ENCODE data around the gene TFAP2E. TPM values are rescaled to one million over a fixed set of nuclear protein-coding genes. Genes with fewer than 3 reads are reported as not detected.

The TFAP2E gene
- total RNA-seq, 1 experiment from 2014 or later, result not detected

DNA sequence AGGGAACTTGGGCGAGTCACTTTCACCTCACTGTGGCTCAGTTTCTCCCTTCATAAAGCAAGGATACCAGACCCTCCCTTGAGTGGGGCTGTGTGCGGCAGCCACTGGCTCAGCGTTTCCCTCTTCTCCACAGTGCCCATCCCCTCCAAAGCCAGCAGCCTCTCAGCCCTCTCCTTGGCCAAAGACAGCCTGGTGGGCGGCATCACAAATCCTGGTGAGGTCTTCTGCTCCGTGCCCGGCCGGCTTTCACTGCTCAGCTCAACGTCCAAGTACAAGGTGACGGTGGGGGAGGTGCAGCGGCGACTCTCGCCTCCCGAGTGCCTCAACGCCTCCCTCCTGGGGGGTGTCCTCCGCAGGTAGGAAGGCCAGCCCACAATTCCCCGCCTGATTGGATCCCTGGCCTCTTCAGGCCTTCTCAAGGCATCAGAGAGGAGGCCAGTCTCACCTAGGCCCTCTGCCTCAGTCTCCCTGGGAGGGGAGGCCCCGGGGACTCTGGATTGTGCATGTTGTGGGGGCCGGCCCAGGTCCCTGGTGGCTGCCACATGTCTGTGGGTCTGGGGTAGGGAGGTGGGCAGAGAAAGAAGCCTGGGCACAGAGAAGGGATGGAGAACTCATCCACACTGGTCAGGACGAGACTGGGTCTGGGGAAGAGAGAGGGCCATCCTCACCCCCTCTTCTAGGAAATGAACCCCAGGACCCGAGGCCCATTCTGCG lies 15.2 kb downstream of the TFAP2E start:
- DNase-seq (ENCODE audit: low spot score), result no peak
- in situ Hi-C loops (cut with HindIII; ENCODE audit: low sequenced_read_pairs), result no loop called here

DNA sequence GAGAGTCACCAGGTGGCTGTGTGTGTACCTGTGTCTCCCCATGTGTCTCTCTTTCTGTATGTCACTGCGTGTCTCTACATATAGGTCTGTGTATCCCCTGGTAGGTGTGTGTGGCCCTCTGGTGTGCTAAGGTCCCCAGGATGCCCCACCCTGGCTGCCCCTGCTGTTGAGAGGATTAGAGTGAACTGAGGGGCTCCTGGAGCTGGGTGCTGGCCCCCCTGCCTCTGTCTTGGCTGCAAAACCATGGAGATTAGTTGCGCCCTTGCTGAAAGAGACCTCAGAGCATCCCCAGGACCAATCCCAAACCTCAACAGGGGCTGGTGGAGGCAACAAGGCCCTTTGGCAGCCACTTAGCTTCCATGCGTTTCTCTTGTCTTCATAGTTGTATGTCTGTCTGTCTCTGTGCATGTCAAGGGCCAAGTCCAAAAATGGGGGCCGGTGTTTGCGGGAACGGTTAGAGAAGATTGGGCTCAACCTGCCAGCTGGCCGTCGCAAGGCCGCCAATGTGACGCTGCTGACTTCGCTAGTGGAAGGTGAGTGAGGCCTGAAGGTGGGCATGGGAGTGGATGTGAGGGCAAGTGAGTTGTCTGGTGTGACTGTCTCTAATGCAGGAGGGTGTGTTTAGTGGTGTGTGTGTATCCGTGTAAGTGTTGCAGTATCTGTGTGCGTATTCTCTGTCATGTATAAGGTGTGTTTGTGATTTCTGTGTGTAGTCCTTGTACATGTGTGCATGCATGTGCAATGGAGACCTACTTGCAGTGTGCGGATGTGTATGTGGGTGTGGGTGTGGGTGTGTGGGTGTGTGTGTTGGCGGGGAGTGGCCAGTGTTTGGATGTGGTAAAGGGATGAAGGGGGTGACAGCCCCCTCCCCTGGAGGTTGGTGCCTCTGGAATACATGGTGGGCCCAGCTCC lies 16.7 kb downstream of the TFAP2E start:
- no peak for DNase-seq (ENCODE audit: low spot score)
- in situ Hi-C loops (cut with HindIII; ENCODE audit: low sequenced_read_pairs), result no loop called here

DNA sequence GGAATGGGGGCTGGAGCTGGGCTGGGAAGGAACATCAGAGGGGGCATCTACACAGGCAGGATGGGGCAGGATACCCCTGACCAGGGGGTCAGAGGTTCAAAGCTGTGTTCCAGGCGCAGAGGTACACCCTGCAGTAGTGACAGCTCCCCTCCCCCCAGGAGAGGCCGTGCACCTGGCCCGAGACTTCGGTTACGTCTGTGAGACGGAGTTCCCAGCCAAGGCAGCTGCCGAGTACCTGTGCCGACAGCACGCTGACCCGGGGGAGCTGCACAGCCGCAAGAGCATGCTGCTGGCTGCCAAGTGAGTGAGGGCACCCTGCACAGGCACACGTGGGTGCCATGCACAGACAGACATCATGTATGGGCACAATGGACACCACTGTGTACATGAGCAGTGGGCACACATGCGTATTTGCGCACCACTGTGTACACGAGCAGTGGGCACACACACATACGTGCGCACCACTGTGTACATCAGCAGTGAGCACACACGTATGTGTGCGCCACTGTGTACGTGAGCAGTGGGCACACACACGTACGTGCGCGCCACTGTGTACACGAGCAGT lies 17.4 kb downstream of the TFAP2E start:
- DNase-seq (ENCODE audit: low spot score), result no peak
- in situ Hi-C loops (cut with HindIII; ENCODE audit: low sequenced_read_pairs), result no loop called here

GRCh38 chr1:35591211-35591610 lies 18.1 kb downstream of the TFAP2E start:
- no peak for DNase-seq (ENCODE audit: low spot score)
- in situ Hi-C loops (cut with HindIII; ENCODE audit: low sequenced_read_pairs), result no loop called here

GRCh38 chr1:35592991-35593769 lies 20.1 kb downstream of the TFAP2E start:
- in situ Hi-C loops (cut with HindIII; ENCODE audit: low sequenced_read_pairs), result no loop called here
- no peak for DNase-seq (ENCODE audit: low spot score)

DNA sequence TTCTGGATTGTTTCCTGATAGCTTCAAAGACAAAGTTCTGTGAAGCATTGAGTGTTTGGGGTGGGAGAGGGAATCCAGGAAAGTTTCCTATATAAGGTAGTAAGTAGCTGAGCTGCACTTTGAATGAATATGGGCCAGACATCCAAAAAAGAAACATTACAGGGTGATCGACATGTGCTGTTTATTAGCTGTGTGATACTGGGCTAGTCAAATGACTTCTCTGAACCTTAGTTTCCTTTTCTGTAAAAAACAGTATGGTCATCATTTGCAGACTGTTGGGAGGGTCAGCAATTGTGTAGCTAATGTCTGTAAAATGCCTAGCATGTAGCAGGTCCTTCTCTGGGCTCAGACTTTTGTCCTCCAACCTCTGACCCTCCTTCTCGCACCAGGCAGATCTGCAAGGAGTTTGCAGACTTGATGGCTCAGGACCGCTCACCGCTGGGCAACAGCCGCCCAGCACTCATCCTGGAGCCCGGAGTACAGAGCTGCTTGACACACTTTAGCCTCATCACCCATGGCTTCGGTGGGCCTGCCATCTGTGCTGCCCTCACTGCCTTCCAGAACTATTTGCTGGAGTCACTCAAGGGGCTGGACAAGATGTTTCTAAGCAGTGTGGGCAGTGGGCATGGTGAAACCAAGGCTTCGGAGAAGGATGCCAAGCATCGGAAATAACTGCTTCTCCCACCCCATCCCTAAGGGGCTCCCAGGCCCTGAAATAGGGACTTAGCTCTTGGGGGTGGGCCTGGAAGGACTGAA lies 21.1 kb downstream of the TFAP2E start:
- in situ Hi-C loops (cut with HindIII; ENCODE audit: low sequenced_read_pairs), result no loop called here

DNA sequence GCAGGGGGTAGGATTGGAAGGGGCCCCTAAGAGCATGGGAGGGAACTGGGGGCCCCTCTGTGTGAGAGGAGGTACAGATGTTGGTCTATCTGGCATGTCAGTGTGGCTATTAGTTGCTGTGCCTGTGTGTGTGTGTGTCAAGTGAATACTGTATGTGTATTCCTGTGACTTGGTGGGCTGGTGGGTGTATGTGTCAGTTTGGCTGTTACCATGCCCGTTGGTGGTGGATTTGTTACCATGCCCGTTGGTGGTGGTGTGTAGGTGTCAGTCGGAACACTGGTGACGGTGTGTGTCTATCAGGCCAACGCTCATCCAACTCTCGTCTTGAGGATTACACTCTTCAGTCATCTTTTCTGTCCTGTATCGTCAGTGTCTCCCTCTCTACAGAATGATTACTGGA lies 22.6 kb downstream of the TFAP2E start:
- in situ Hi-C loops (cut with HindIII; ENCODE audit: low sequenced_read_pairs), result no loop called here
- DNase-seq (ENCODE audit: low spot score), result no peak

More for the DNA sequence above, 21.1 kb downstream of the TFAP2E start:
- DNase-seq (ENCODE audit: low spot score), result no peak

- in situ Hi-C loops (cut with HindIII; ENCODE audit: low sequenced_read_pairs), result no loop called here
These were observed 24.8 kb downstream of the TFAP2E start for GRCh38 chr1:35597870-35598269.

DNA sequence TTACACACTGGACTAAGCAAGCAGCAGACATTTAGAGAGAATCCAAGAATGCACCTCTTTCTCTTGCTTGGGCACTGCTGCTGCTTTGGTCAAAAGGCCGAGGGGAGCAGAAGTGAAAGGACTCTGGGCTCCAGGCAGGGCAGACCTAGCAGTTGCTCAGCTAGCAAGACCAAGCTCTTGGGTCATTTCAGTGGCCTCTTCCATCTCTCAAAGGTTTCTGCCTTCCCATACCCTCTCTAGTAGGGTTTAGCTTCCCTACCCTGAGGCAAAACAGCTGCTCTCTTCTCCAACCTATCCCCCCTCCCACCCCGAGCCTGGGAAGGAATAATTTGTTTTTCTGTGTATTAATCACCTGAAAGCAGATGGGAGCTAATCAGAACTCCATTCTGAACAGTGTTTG lies 25.8 kb downstream of the TFAP2E start:
- no peak for DNase-seq (ENCODE audit: low spot score)
- in situ Hi-C loops (cut with HindIII; ENCODE audit: low sequenced_read_pairs), result no loop called here

More at GRCh38 chr1:35597870-35598269, 24.8 kb downstream of the TFAP2E start:
- no peak for DNase-seq (ENCODE audit: low spot score)

DNA sequence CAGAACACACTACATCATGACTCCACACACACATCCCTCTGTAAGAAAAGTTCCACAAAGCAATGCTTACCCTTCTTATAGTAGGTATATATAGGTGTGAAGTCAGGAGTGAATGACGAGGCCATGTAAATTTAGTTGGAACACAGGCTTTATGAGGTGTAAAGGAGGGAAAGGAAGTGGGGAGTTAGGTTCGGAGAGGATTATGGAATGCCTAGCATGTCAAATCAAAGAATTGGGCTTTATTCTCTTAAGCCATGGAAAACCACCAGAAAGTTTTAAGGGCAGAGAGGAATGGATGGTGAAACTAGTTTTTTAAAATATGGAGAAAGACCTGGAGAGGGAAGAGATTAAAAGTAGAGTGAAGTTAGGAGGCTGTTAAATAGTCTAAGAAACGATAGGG lies 26.3 kb downstream of the TFAP2E start:
- in situ Hi-C loops (cut with HindIII; ENCODE audit: low sequenced_read_pairs), result no loop called here
- DNase-seq (ENCODE audit: low spot score), result no peak

DNA sequence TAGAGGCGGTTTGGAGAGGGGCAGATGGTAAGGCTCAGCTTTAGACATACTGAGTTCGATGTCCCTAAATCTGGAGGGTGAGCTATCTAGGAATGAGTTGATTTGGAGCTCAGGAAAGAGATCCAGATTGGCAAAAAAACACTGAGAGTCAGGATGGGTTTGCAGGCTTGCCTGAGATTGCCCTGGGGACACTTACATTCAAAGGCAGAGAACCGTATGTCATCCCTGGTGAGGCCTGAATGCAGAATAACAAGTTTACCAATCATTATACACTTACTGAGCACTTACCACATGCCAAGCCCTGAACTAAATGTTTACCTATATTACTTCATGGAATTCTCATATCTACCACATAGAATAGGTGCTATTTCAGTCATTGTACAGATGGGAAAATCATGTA lies 27.5 kb downstream of the TFAP2E start:
- DNase-seq (ENCODE audit: low spot score), result no peak
- in situ Hi-C loops (cut with HindIII; ENCODE audit: low sequenced_read_pairs), result no loop called here

DNA sequence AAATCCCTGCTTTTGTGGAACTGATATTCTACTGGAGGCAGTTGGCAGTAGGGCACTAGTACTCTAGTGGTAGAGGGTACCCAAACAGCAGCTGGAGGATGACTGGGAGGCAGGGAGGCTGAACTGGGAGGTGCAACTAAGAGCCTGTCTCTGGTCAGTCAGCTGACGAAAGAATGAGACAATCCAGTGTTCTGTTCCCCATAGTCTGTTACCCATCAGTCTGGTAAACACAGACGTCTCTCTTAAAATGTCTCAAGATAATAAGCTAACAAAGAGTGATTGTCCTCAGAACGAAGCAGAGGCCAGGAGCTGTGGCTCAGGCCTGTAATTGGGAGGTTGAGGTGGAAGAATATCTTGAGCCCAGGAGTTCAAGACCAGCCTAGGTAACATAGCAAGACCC lies 30.4 kb downstream of the TFAP2E start:
- DNase-seq (ENCODE audit: low spot score), result no peak
- in situ Hi-C loops (cut with HindIII; ENCODE audit: low sequenced_read_pairs), result no loop called here

DNA sequence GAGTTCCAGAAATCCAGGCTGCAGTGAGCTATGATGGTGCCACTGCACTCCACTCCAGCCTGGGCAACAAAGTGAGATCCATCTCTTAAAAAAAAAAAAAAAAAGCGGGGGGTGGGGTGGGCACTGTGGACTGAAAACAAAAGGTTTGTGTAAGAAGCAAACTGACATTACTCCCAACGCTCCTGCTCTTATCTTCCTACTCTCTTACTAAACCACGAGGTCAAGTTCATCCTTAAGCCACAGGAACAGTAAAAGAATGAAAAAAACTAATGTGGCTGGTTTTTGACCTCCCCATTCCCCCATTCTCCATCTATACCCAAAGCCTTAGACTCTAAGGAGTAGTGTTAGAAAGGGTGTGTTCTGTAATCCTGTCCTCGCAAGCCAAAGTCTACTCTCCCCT lies 30.8 kb downstream of the TFAP2E start:
- no peak for DNase-seq (ENCODE audit: low spot score)
- in situ Hi-C loops (cut with HindIII; ENCODE audit: low sequenced_read_pairs), result no loop called here

DNA sequence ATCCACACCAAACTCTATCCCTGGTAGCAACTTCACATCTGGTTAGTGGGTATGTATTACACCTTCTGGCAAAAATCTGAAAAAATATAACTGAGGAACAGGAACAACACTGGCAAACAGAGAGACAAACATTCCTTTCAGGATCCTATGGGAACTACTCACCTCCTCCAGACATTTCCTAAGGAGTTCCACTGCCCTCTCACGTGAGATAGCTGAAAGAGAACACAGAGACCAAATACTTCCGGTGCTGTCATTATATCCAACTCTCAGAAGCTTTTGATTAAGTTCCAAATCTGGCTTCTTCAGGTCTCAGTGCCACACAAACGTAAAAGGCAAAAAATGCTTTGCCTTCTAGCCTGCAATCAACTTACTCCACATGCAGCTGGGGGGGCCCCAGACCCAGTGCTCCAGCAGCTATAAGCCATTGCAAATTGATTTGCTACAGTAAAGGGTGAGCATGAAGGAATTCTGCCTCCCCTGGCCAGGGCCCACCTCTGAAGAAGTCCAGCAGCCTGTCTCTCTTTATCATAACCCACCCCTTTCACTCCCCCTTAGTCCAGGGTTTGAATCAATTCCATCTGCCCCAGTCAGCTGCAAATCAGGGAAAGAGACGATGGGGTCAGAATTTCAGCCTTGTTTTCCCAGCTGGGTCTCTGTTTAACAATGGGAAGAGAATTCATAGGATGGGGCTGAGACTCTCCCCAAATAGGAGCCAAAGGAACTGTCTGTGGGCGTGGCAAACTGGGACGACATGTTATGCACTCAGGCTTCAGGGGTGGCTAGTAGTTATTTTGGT lies 32.2 kb downstream of the TFAP2E start:
- in situ Hi-C loops (cut with HindIII; ENCODE audit: low sequenced_read_pairs), result no loop called here
- no peak for DNase-seq (ENCODE audit: low spot score)

DNA sequence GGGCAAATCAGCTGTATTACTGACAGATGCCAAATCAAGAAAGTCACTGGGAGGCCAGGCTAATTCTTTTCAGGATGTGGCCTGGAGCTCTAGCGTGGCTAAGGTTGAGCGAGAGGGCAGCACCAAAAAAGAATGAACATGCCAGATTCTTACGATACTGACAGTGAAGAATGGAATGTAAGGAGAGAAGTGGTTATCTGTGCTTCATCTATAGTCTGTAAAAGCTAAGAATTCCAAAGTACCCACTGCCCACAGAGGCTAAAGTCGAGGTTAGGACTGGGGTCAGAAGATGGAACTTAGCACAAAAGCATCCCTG lies 32.7 kb downstream of the TFAP2E start:
- in situ Hi-C loops (cut with HindIII; ENCODE audit: low sequenced_read_pairs), result no loop called here
- no peak for DNase-seq (ENCODE audit: low spot score)

- DNase-seq (ENCODE audit: low spot score), result no peak
- in situ Hi-C loops (cut with HindIII; ENCODE audit: low sequenced_read_pairs), result no loop called here
These were observed 38.5 kb downstream of the TFAP2E start for GRCh38 chr1:35611655-35612054.

DNA sequence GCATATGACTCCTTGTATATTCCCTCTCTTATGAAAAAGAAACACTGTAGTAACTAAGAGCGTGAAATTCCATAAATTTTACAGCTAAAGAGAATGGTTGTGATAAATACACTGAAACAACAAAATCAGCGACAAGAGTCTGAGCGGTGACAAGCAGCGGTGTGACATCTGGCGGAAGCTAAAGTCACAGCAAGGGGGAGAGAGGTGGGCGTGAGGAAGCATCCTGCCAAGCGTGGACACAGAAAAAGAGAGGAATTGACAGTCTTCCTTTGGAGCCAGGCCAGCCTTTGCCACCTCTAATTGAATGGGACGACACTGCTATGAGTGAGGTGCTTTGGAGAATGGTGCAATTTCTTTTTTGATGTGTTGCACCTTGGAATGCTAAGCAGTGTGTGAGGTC lies 42.3 kb downstream of the TFAP2E start:
- in situ Hi-C loops (cut with HindIII; ENCODE audit: low sequenced_read_pairs), result no loop called here
- DNase-seq (ENCODE audit: low spot score), result no peak
